Suprapubic skin (tissue), 4 donors: ENCODE data around the gene MRNIP. TPM values are rescaled to one million over a fixed set of nuclear protein-coding genes. Genes with fewer than 3 reads are reported as not detected.
"Not testable (repeated sequence)": the region's sequence is repeated elsewhere in the genome, so short reads cannot be mapped to it uniquely, and the experiment has no call there.

Experiments used
- DNase-seq, 2 donors: peaks; one replicate each; pipeline ENCODE4 v3.0.0-alpha.2; 2019; ENCODE audit warnings: low spot score in 2 of 2
- H3K27ac ChIP-seq: fragments of 200-600 bp; sonication (generic); one replicate; pipeline ENCODE4 v1.5.1; 2019
- H3K27me3 ChIP-seq: fragments of 200-600 bp; sonication (generic); one replicate; pipeline ENCODE4 v1.5.1; 2019
- H3K36me3 ChIP-seq: fragments of 200-600 bp; sonication (generic); one replicate; pipeline ENCODE4 v1.5.1; 2019
- H3K4me1 ChIP-seq: fragments of 200-600 bp; sonication (generic); one replicate; pipeline ENCODE4 v1.5.1; 2019
- H3K4me3 ChIP-seq: fragments of 200-600 bp; sonication (generic); one replicate; pipeline ENCODE4 v1.5.1; 2019; ENCODE audit warnings: mild to moderate bottlenecking
- H3K9me3 ChIP-seq: fragments of 200-600 bp; sonication (generic); one replicate; pipeline ENCODE4 v1.5.1; 2019
- EP300 ChIP-seq: sonication (generic); formaldehyde crosslinking; IDR thresholded peaks from one replicate; pipeline ENCODE4 v1.6.1; 2017; ENCODE audit warnings: antibody characterized with exemption
- POLR2A ChIP-seq, 2 donors: fragments of 450-650 bp; IDR thresholded peaks; one replicate each; pipeline ENCODE4 v1.6.1; 2017; ENCODE audit warnings: antibody characterized with exemption in 2 of 2, mild to moderate bottlenecking in 2 of 2, moderate library complexity in 2 of 2
- POLR2AphosphoS5 ChIP-seq, 3 donors: sonication (generic); formaldehyde crosslinking; IDR thresholded peaks; one replicate each; pipeline ENCODE4 v1.6.1; 2017; ENCODE audit warnings: antibody characterized with exemption in 3 of 3
- WGBS: methylation state at CpG from one replicate; pipeline ENCODE4 v1.1.5; 2018; 5-methylcytosine and 5-hydroxymethylcytosine counted together
- total RNA-seq, 4 donors: library from RNA; depleted of rRNA; stranded (reverse); fragments of >200 nt; gene quantifications; one replicate each; pipeline ENCODE4 v1.1.0, GENCODE V29; 2016
- TF ChIP-seq, protein P1 (sequence below), 2 donors: fragments of 200-600 bp in 1 of 2; fragments of 450-650 bp in 1 of 2; sonication (generic) in 1 of 2; IDR thresholded peaks; one replicate each; pipeline ENCODE4 v1.5.1; 2016 to 2019; ENCODE audit warnings: antibody characterized with exemption in 2 of 2, mild to moderate bottlenecking in 1 of 2, moderate library complexity in 1 of 2

Gene MRNIP
- total RNA-seq, 4 donors from 2014 or later, result 11.6 to 102 (median 22.6) TPM

- no peaks in the 10 kb centered on the region for H3K9me3 ChIP-seq
- H3K36me3 ChIP-seq, result peaks cover 66% of the 10 kb centered on the region
- WGBS, result 73% methylated on average over 9 of the region's 16 CpGs
- H3K4me3 ChIP-seq, result no peak overlapping the region
- no peaks in the 10 kb centered on the region for H3K27me3 ChIP-seq
- H3K27ac ChIP-seq, result no peak overlapping the region
- no peak for DNase-seq
- TF ChIP-seq POLR2AphosphoS5 (IDR thresholded peaks at IDR 0.05) (no peak), EP300 (no peak), POLR2A (IDR thresholded peaks at IDR 0.05) (no peak)
- TF ChIP-seq, protein P1, sequence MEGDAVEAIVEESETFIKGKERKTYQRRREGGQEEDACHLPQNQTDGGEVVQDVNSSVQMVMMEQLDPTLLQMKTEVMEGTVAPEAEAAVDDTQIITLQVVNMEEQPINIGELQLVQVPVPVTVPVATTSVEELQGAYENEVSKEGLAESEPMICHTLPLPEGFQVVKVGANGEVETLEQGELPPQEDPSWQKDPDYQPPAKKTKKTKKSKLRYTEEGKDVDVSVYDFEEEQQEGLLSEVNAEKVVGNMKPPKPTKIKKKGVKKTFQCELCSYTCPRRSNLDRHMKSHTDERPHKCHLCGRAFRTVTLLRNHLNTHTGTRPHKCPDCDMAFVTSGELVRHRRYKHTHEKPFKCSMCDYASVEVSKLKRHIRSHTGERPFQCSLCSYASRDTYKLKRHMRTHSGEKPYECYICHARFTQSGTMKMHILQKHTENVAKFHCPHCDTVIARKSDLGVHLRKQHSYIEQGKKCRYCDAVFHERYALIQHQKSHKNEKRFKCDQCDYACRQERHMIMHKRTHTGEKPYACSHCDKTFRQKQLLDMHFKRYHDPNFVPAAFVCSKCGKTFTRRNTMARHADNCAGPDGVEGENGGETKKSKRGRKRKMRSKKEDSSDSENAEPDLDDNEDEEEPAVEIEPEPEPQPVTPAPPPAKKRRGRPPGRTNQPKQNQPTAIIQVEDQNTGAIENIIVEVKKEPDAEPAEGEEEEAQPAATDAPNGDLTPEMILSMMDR (IDR thresholded peaks at IDR 0.05), result no peak
- H3K4me1 ChIP-seq, result no peaks in the 10 kb centered on the region
Observed at GRCh38 chr5:179839328-179840256, 19.0 kb downstream of the MRNIP start.

- H3K27ac ChIP-seq, result no peak overlapping the region
Observed at GRCh38 chr5:179837076-179838011, 21.3 kb downstream of the MRNIP start.

GRCh38 chr5:179836225-179837019 lies 22.2 kb downstream of the MRNIP start:
- Histone ChIP-seq H3K9me3 (no peaks in the 10 kb centered on the region), H3K27me3 (no peaks in the 10 kb centered on the region), H3K27ac (no peak overlapping the region), H3K36me3 (peaks cover 78% of the 10 kb centered on the region), H3K4me3 (no peak overlapping the region), H3K4me1 (peaks cover 4% of the 10 kb centered on the region)
- no peak for DNase-seq
- 81% methylated on average over 19 of the region's 19 CpGs for WGBS
- TF ChIP-seq POLR2A (IDR thresholded peaks at IDR 0.05) (no peak), EP300 (no peak), POLR2AphosphoS5 (IDR thresholded peaks at IDR 0.05) (no peak)
- TF ChIP-seq, protein P1 (IDR thresholded peaks at IDR 0.05), result no peak

More at GRCh38 chr5:179837076-179838011, 21.3 kb downstream of the MRNIP start:
- Histone ChIP-seq H3K27me3 (no peaks in the 10 kb centered on the region), H3K9me3 (no peaks in the 10 kb centered on the region), H3K4me1 (peaks cover 4% of the 10 kb centered on the region), H3K4me3 (no peak overlapping the region), H3K36me3 (peaks cover 77% of the 10 kb centered on the region)
- TF ChIP-seq, protein P1 (IDR thresholded peaks at IDR 0.05), result no peak
- TF ChIP-seq EP300 (no peak), POLR2A (IDR thresholded peaks at IDR 0.05) (no peak), POLR2AphosphoS5 (IDR thresholded peaks at IDR 0.05) (no peak)
- WGBS, result 77% methylated on average over 10 of the region's 15 CpGs
- no peak for DNase-seq

DNA sequence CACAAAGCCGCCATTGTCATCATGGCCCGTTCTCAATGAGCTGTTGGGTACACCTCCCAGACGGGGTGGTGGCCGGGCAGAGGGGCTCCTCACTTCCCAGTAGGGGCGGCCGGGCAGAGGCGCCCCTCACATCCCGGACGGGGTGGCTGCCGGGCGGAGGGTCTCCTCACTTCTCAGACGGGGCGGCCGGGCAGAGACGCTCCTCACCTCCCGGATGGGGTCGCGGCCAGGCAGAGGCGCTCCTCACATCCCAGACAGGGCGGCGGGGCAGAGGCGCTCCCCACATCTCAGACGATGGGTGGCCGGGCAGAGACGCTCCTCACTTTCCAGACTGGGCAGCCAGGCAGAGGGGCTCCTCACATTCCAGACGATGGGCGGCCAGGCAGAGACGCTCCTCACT lies 23.7 kb downstream of the MRNIP start:
- not testable (repeated sequence) for H3K9me3 ChIP-seq, H3K4me3 ChIP-seq, H3K27me3 ChIP-seq, H3K4me1 ChIP-seq, H3K27ac ChIP-seq, DNase-seq
- H3K36me3 ChIP-seq, result peaks cover 85% of the 10 kb centered on the region
- 92% methylated on average over 17 of the region's 28 CpGs for WGBS

DNA sequence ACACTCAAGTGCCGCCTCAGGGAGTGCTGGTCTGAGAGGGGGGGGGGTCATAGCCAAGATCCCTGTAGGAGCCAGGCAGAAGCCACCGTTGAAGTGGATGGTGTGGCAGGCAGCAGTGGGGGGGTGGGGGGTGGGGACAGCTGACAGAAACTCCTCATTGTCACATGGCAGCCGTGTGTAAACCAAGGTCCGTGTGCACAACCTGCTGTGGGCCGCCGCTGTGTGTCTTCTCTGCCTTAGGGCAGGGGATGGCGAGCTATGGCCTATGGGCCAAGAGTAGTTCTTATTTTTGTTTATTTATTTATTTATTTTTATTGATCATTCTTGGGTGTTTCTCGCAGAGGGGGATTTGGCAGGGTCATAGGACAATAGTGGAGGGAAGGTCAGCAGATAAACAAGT lies 24.5 kb downstream of the MRNIP start:
- TF ChIP-seq, protein P1 (IDR thresholded peaks at IDR 0.05), result no peak
- no peak for TF ChIP-seq EP300
- no peak for TF ChIP-seq POLR2A (IDR thresholded peaks at IDR 0.05)
- TF ChIP-seq POLR2AphosphoS5 (IDR thresholded peaks at IDR 0.05), result no peak
- peaks cover 4% of the 10 kb centered on the region for H3K4me1 ChIP-seq
- H3K27me3 ChIP-seq, result no peaks in the 10 kb centered on the region
- H3K27ac ChIP-seq, result no peak overlapping the region
- no peak overlapping the region for H3K4me3 ChIP-seq
- no peaks in the 10 kb centered on the region for H3K9me3 ChIP-seq
- WGBS, result 83% methylated on average over 7 of the region's 8 CpGs
- H3K36me3 ChIP-seq, result peaks cover 93% of the 10 kb centered on the region
- no peak for DNase-seq
